Mucosa of gallbladder (tissue), 1 donor: ENCODE data around the gene KAT7. TPM values are rescaled to one million over a fixed set of nuclear protein-coding genes. Genes with fewer than 3 reads are reported as not detected.
A peak's percentile ranks its signal among the peaks of the same experiment; 100 is the strongest.

ENCODE experiments used
- DNase-seq: peaks from one replicate; pipeline ENCODE4 v3.0.0-alpha.2; 2020; ENCODE audit warnings: low spot score
- total RNA-seq: library from RNA; stranded (reverse); gene quantifications from one replicate; pipeline ENCODE4 v1.2.1, GENCODE V29; 2021
- donor health status: DM: no; HTN: no; CAD: no.

The KAT7 gene
- total RNA-seq, 1 donor from 2014 or later = 63.8 TPM

DNA sequence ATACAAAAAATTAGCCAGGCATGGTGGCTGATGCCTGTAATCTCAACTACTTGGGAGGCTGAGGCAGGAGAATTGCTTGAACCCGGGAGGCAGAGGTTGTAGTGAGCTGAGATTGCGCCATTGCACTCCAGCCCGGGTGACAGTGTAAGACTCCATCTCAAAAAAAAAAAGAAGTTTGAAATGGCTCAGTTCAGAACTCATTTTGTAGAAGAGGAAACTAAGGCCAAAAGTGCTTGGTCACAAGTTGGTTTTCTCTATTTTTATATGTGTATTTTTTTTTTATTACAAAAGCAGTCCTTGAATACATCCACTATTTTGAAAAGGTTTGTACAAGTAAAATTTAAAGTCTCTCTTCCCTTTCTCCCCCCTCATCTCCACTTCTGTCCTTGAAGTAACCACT, 53.9 kb downstream of the KAT7 start:
- DNase-seq = no peak

DNA sequence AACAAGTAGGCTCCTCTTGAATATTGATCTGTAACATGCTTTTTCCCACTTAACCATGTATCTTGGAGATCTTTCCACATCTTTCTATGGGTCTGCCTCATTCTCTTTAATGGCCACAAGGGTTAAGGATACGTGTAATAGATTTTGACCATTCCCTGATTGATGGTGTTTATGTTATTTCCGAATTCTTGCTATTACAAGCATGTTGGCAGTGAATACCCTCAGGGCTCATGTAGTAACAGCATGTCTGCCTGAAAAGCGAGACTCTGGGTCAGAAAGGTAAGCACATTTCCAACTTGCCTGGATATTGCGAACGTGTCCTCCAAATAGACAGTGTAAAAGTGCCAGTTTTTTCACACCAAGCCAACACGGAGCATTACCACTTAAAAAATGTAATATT, 54.4 kb downstream of the KAT7 start:
- no peak for DNase-seq

DNA sequence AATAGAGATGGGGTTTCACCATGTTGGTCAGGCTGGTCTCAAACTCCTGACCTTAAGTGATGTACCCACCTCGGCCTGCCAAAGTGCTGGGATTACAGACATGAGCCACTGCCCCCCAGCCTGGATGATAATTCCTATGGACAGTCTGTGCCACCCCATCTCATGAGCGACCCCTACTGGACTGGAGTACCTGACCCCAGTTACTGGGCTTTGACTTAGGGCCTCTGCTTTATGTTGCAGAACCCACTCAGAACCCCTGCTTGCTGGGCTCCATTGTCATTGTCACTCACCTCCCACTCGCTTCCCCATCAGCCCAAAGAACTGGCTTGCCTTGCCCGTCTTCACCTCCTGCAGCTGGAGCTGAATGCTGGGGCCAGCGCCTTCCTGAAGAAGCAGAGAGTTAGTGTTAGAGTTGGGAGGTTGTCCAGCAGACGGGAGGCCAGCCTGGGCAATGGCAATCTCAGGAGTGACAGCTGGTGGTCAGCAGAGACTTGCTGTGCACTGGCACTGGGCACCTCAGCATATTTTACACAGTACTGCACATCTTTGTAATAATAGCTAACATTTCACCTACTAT, 55.4 kb downstream of the KAT7 start:
- DNase-seq = no peak

DNA sequence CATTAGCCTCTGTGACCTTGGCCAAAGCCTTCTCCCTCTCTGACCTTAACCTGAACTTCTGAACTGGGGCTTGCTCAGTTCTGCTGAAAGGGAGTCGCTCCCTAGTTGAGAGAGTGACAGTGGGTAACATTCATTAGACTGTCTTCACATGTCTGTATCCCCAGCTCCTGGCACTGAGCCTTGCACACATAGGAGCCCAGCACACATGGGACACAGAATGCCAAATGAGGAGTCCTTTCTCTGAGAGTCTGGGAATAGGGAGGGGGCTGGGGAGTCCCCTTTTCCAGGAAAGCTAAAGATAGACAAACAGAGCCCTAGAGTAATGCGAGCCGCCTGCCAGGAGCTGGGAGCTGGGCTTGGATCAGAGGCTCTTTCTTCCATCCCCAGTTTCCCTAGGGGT, 56.8 kb downstream of the KAT7 start:
- DNase-seq = peak; percentile 14

DNA sequence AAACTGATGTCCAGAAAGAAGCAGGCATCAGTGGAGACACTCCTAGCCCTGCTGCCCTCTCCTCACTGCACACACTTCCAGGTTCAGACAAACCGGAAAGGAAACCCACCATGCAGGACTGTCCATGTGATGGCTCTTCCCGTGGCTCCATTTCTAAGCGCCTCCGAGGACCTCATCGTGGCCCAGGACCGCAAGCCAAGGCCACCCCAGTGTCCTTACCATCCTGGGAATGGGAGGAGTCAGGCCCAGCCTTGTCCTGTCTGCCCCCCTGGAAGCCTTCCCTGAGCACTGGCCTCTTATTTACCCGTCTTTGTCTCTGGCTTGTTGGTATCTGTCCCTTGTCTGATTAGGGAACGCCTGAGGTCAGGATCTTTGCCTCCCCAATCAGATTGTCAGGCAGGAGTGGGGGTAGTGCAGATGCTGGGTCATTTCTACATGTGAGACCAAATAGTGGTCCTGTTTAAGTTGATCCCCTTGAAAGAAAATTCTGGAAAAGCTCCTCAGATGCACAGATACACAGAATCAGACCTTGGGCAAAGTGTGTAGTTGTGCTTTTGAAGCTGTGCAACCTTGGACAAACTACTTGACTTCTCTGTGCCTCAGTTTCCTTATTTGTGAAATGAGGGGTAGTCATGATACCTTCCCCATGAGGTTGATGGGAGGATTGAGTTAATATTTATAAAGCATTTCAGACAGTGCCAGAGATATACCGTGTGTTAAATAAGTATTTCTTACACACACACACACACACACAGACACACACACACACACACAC, 58.6 kb downstream of the KAT7 start:
- DNase-seq = no peak

DNA sequence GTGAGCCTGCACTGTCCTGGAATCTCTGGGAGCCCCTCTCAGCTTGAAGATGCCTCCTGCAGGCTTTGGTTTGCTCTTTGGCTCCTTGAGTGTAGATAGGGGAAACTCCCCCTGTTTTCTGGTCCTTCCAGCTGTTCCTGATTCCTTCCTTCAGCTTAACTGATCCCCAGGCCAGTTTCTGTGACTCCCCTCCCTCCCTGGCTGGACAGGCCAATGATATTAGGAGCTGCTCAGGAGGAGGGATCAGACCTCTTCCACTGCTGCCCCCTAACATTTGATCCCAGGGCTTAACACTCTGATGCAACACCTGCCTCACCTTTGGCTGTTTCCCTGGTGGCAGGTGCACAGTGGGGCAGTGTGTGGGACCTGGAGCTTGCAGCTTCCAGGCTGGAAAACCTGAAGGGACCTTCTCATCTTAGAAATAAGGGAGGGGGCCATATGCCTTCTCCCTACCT, 59.6 kb downstream of the KAT7 start, which contains the start of gene TAC4:
TAC4 (minus strand) TSS at position 51 of the 455 bp plus-strand sequence. CDS start 52 bp downstream, outside the sequence.
- no peak for DNase-seq

DNA sequence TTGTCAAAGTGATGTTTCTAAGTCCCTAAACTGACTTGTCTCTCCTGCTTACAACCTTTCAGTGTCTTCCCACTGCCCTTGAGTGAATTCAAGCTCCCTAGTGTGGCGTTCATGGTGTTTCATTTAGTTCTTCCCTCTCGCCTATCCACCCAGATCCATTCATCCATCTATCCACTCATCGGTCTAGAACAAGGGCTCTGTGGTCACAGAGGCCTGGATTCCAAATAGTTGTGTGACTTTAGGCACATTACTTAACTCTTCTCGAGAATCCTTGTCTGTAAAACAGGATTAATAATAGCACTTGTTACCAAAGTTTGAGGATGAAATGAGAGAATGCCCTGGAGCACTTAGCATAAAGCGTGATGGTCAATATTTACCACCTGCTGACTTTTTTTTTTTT, 60.3 kb downstream of the KAT7 start:
- DNase-seq = no peak

DNA sequence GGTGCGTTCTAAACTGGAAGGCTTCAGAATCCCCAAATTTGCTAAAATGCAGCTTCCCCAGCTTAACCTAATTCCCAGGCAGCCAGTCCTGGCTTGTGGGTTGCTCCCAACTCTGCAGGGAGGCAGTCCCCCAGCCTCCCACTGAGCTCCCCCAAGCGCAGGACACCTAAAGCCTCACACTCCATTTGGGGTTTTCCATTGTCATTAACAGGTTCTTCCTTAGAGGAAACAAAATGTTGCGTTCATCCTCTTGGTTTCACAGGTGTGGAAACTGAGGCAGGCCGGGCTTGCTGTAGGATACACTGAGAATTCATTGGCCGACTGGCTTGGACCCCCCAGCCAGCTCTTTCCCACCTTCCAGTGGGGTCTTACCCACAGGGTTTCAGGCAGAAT, 61.7 kb downstream of the KAT7 start:
- no peak for DNase-seq

DNA sequence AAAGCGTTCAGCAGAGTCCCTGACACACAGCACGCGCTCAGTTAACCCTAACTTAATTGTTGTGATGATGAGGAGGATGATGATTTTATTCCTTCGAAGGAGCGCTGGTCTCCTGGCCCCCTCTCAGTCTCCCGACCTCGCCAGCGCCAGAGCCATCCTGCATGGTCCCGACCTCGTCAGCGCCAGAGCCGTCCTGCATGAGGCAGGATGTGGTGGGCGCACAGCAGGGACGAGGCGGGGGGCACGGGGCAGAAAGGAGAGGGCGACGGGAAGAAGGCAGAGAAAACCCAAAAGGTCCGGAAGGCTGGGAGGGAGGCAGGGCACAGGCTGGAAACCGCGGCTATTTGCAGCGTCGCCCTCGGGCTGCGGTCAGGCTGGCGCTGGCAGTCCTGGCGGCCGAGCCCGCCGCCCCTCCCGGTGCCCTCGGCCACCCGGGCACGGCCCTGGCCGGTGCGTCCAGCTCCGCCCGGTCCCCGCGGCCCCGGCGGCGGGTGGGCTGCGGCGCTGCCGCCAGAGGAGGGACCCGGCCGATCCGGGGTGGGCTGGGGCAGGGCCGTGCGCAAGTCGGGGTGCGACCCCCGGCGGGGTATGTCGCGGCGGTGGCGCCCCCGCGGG, 62.4 kb downstream of the KAT7 start:
- no peak for DNase-seq

DNA sequence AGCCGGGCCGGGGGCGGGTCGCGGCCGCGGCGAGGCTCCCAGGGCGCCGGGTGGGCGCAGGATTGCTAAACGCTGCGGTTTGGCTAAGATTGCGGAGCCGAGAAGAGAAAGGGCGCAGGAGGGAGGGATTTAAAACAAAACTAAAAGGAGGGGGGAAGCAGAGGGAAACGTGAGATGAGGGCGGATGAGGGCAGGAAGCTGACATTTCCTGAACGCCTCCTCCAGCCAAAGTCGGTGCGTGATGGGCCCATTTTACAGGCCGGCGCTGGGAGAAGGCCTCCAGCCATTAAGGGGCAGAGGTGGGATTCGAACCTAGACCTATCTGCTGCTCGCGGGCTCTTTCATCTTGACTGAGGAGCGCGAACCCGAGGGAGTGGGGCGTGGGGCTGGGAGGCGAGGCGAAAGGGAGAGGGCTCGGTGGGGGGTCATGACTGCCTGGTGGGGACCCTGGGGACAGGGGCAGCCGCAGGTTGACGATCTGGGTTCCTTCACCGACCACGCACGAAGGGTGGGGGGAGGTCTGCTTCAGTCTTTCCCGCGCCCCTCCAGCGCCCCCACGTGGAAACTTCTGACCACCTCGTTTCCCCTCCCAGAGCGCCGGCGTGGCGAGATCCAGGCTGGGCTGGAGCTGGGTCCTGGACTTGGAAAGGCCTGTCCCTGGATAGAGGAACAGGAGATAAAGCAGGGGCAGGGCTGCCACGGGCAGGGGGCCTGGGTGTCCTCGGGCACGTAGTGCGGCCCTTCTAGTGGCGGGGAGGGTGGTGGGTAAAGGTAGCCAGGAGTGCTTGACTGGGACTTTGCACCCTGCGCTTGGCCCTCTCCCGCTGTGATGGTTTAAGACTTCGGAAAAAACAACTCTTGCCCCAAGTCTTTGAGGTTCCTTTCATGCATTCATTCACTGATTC, 63.2 kb downstream of the KAT7 start:
- DNase-seq = peak; percentile 64

DNA sequence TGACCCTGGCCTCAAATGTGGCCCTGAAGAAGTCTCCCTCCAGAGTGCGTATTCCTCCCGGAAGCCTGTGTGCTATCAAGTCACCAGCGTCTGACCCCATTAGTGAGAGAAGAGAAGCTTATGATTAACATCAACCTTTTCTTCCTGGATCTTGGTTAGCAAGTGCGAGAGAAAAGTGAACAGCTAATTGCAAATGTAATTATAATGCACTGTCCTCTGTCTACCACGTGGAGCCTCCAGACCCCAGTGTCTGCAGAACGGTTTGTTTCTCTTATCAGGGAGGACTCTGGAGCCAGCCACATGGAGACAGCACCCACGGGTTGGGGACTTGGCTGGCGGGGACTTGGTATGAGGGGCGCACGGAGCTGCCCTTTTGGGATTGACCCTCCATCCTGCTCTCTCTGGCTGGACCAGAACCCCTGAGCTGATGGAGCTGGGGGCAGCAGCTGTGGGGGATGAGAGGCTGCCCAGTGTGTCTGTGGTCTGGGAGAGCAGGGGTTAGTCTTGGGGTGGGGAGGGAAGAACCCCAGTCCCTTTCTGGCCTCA, 65.1 kb downstream of the KAT7 start:
- no peak for DNase-seq

DNA sequence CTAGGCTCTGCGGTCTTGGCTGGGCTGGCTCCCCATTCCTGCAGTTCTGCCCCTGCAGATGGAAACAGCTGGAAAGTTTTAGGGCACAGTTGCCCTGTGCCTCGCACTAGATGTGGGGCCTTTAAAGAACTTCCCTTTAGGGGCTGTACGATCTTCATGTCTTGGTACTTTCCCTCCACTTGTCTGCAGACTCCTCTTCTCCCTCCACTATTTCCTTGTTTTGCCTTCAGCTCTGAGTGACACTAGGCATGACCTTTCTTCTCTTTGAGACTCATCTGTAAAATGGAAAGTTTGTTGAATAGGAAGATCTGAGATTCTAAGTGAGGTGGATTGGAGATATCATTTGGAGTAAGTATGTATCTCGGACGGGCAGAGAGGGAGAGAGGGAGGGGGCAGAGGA, 65.6 kb downstream of the KAT7 start:
- DNase-seq = no peak

DNA sequence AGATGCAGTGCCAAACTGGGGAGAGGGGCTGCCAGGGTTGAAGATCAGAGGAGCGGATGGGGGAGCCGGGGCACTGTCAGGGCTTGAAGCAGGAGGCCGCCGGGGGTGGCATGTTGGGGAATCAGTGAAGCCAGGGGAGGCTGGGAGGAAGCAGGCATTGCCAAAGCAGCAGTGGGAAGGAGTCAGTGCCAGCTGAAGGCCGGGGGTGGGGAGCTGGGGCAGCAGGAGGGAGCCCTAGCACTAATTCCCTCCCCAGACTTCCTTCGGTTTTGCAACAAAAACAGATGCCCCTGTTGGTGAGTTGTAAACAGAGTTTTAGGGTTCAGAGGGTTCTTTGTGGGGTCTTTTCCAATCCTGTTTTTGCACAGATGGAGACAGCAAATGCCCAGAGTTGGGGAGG, 70.3 kb downstream of the KAT7 start:
- no peak for DNase-seq

DNA sequence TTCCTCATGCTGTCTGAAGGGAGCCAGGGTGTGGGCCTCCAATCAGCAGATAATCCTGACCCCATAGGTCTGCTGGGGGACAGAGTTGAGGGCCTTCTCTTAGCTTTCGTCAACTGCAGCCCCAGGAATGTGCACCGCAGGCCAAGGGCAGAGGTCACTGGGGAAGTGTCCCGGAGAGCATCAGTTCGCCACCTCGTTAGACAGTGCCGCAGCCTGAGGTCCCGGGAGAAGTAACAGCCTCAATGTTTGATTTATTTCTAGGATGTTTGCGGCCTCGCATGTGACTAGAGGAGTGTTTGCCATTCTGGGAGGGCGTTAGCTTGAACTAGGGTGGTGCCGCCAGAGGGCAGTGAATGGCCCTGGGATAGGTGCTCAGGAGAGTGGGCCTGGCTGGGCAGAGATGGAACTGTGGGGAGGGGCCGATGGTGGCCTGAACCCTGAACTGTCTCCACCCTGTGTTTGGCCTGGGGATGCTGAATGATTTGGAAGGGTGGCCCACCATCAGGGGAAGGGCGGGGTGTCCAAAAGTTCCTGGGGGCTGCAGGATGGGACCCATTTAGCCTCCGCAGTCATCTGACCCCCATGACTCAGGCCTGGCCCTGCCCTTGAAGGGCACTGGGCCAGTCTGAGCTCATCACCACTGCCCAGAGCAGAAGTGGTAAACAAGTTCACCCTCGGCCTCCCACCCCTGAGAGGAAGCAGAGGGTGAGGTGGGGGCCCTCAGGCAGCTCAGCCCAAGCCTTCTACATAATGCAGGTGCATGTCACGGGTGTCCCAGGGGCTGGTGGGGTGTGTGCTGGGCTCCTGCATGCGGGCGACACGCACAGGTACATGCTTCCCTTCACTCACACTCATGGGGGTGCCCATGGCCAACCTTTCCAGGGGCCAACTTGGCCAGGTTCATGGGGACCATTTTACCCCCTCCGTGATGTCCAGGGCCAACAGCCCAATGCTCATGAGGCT, 71.8 kb downstream of the KAT7 start:
- DNase-seq = no peak

DNA sequence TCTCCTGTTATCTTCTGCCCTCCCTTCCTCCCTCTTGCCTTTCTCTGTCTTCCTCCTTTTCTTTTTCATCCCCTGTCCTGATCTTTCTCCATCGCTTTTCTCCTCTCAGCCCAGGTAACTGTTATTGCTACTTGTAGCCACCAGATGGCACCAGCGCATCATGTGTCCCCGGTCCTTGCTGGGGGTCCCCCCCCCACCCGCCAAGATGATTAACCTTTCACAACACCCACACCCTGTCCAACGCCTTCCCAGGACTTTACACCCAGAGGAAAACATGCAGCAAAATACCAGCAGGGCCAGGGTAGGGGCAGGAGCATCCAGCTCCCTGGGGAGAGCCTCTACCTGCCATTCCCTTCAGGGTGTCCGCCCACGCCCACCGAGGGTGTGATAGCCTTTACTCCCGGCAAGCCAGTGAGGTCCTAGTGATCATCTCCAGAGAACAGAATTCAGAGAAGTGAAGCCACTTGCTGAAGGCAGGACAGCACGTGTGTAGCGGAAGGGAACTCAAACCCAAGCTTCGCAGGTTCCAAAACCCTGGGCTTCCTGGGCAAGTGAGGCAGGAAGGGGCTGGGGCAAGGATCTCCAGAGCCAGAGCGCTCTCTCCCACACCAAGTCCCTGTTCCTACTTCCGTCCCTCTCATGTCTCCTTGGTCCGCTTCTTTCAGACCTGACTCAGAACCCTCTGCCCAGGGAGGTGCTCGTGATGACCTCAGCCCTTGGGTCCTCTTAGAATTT, 72.8 kb downstream of the KAT7 start:
- DNase-seq = no peak

DNA sequence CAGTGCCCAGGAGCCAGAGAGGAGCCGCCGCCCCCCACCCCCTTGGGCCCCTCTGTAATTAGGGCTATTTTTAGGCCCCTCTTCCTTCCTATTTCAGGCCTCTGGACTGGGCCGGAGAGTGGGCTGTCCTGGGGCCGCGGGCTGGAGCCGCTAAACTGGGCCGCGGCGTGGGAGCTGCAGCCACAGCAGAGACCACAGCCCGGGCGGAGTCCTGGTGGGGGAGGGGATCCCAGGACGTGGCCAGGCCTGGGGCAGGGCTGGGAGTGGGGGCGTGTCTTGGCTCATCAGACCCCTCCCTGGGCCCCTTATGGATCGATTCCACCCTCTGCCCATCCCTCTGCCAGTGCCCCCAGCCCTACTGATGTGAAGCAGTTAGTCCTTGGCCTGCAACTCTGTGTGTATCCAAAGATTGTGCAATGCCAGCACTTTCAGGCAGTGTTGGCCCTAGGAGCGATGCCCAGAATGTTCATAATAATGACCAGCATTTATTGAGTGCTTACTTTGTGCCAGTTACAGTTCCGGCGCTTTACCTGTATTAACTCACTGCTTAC, 74.4 kb downstream of the KAT7 start:
- no peak for DNase-seq

DNA sequence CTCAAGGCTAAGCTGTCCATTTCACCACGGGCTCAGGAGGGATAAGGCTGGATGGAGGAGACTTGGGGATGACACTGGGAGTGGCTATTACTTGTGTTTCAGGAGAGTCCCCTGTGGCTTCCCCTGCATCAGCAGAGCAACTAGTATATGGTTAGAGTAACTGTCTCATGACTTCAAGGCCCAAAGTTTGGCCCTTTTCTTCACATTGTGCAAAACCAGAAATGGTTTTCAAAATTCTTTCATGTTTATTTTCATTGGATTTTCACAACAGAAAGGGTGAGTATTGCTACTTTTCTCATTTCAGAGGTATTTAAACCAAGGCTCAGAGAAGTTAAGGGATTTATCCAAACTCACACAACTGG, 77.5 kb downstream of the KAT7 start:
- no peak for DNase-seq

DNA sequence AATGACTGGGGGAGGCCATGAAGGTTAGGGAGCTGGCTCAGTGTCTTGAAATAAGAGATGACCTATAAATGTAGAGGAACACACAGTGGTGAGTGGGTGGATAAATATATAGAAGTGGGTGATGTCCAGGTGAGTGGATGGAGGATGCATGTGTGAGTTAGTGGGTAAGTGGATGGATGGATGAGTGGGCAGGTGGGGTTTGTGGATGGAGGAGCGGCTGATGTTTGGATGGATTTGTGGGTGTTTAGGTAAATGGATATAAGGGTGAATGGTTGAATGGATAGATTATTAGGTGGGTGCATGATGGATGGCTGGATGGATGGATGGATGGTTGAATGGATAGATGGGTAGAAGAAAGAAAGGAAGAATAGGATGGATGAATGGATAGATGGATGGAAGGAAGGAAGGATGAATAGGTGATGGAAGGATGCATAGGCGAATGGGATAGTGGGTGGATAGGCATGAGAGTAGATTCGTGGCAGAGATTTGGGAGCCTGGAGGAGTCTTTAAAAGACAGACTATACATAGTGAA, 78.5 kb downstream of the KAT7 start:
- DNase-seq = no peak

DNA sequence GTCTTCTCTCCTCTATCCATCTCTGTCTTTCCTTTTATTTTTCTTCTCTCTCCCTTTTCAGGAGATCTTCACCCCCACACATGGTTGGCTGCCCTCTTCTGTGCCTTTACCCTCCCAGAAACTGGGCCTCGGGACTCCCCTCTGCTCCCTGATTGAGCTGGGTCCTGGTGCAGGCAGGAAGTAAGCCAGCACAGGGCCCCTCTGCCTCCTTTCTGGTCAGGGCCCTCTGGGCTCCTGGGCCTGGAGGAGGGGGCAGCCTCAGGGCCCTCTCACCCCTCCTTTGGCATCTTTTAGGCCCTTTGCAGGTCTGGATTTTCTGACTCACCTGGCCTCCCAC, 80.5 kb downstream of the KAT7 start:
- DNase-seq = no peak

DNA sequence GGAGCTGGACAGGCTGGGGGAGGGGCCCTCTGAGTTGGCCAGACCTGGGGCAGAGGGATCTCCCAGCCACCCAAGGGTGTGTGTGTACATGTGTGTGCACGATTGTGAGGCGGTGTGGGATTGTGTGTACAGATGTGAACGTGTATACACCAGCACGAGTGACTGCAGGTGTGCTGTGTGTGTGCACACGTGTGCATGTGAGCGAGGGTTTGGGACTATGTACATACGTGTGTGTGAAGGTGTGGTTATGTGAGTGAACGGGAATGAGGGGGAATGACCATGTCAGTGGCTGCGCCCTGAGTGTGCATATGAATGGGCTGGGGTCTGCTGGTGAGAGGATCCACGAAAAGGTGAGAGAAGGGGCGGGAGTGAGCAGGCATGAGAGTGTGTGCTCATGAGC, 81.8 kb downstream of the KAT7 start:
- DNase-seq = no peak
